ENCODE results near the gene MED9. TPM values are rescaled to one million over a fixed set of nuclear protein-coding genes. Genes with fewer than 3 reads are reported as not detected.

The MED9 gene
- total RNA-seq, 1 donor from 2014 or later = 13.8 TPM

DNA sequence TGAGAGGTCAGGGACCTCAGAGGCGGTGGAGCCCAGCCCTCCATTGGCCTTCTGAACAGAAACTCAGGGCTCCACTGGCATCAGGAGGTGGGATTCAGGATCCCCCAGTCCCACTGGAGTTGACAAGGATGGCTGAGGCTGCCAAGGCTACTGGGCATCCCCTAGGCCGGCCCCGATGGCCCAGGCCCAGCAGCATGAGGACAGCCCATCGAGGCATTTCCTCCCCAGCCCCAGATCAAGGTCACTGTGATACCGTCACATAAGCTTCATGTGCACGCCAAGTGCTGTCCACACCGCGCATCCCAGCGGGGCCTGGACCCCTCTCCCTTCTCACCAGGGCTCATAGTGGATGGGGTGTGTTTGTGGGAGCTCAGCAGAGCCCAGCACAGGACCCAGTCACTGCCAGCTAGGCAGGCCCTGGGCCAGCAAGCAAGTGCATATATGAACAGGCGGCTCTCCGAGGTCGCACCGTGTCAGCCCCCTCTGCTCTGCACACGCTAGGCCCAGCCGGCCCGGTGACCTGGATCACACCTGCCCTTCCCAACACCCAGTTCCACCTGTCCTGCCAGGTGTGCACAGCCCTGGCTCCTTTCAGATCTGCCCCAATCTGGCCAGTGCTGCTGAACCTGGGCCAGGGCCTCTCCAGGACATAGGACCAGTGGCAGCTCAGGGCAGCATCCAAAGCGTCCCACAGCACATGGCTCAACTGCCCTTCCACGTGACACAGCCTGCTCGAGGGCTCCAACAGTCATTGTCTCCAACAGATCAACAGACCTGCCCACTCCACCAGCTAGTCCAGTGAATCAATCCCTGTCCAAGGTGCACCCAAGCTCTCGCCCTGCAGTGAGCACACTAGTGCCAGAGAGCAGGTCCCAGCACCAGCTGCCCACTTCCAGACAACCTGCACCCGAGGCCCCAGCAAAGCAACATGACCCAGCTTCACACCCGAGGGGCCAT is 52.2 kb downstream of the MED9 start:
- Histone ChIP-seq H3K4me3 (no peak overlapping the region), H3K4me1 (no peaks in the 10 kb centered on the region), H3K9me3 (no peaks in the 10 kb centered on the region), H3K27ac (no peak overlapping the region), H3K27me3 (no peaks in the 10 kb centered on the region), H3K36me3 (no peaks in the 10 kb centered on the region)
- intact Hi-C loops (cut with DNase I) = no loop called here
- TF ChIP-seq, protein P1, sequence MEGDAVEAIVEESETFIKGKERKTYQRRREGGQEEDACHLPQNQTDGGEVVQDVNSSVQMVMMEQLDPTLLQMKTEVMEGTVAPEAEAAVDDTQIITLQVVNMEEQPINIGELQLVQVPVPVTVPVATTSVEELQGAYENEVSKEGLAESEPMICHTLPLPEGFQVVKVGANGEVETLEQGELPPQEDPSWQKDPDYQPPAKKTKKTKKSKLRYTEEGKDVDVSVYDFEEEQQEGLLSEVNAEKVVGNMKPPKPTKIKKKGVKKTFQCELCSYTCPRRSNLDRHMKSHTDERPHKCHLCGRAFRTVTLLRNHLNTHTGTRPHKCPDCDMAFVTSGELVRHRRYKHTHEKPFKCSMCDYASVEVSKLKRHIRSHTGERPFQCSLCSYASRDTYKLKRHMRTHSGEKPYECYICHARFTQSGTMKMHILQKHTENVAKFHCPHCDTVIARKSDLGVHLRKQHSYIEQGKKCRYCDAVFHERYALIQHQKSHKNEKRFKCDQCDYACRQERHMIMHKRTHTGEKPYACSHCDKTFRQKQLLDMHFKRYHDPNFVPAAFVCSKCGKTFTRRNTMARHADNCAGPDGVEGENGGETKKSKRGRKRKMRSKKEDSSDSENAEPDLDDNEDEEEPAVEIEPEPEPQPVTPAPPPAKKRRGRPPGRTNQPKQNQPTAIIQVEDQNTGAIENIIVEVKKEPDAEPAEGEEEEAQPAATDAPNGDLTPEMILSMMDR (IDR thresholded peaks at IDR 0.05) = no peak
- ATAC-seq (peak; percentile 20), DNase-seq (no peak)

- H3K9me3 ChIP-seq = no peaks in the 10 kb centered on the region
- H3K4me3 ChIP-seq = no peak overlapping the region
- DNase-seq (no peak), ATAC-seq (no peak)
- H3K36me3 ChIP-seq = no peaks in the 10 kb centered on the region
- H3K27ac ChIP-seq = no peak overlapping the region
- no peaks in the 10 kb centered on the region for H3K27me3 ChIP-seq
- H3K4me1 ChIP-seq = no peaks in the 10 kb centered on the region
- TF ChIP-seq, protein P1 (IDR thresholded peaks at IDR 0.05) = no peak
- intact Hi-C loops (cut with DNase I) = no loop called here
Observed at GRCh38 chr17:17531156-17531555, 54.4 kb downstream of the MED9 start.

- Histone ChIP-seq H3K36me3 (no peaks in the 10 kb centered on the region), H3K4me1 (no peaks in the 10 kb centered on the region), H3K27ac (no peak overlapping the region), H3K9me3 (no peaks in the 10 kb centered on the region), H3K27me3 (no peaks in the 10 kb centered on the region), H3K4me3 (no peak overlapping the region)
- intact Hi-C loops (cut with DNase I) = no loop called here
- ATAC-seq (no peak), DNase-seq (no peak)
- TF ChIP-seq, protein P1 (IDR thresholded peaks at IDR 0.05) = no peak
Observed at GRCh38 chr17:17532991-17533390, 56.2 kb downstream of the MED9 start.

DNA sequence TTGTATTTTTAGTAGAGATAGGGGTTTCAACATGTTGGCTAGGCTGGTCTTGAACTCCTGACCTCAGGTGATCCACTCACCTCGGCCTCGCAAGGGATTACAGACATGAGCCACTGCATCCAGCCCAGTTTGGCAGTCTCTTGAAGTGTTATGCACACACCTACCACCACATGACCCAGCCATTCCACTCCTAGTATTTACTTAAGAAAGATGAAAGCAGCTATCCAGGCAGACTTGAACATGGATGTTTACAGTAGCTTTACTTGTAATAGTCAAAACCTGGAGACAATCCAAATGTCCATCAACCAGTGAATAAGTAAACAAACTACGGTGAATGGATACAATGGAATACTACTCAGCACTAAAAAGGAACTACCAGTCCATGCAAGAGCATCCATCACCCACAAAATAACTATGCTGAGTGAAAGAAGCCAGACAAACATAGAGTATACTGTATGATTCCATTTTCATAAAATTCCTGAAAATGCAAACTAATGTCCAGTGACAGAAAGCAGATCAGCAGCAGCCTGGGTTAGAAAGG is 57.2 kb downstream of the MED9 start:
- peak; percentile 82 for ATAC-seq
- no peaks in the 10 kb centered on the region for H3K4me1 ChIP-seq
- no peaks in the 10 kb centered on the region for H3K36me3 ChIP-seq
- H3K9me3 ChIP-seq = no peaks in the 10 kb centered on the region
- H3K27me3 ChIP-seq = no peaks in the 10 kb centered on the region
- H3K4me3 ChIP-seq = no peak overlapping the region
- TF ChIP-seq, protein P1 (IDR thresholded peaks at IDR 0.05) = no peak
- intact Hi-C loops (cut with DNase I) = no loop called here
- no peak overlapping the region for H3K27ac ChIP-seq
- DNase-seq = no peak

DNA sequence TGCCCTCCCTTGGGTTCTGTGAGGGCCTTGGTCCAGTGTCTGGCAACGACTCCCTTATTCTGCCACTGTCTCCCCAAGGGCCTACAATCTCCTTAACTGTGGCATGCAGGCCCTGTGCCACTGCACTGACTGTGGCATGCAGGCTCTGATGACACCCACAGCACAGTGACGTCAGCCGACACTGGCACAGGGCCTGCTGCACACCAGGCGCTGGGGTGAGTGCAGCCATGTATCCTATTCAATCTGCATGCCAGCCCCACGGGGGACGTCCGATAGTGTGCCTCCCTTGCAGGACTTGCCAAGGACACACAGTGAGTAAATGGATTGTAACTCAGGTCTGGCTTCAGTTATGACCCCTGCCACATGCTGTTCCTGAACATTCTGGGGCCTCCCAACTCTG is 59.2 kb downstream of the MED9 start:
- no peaks in the 10 kb centered on the region for H3K9me3 ChIP-seq
- no peaks in the 10 kb centered on the region for H3K36me3 ChIP-seq
- no peak overlapping the region for H3K27ac ChIP-seq
- intact Hi-C loops (cut with DNase I) = no loop called here
- no peak overlapping the region for H3K4me3 ChIP-seq
- H3K27me3 ChIP-seq = no peaks in the 10 kb centered on the region
- TF ChIP-seq, protein P1 (IDR thresholded peaks at IDR 0.05) = no peak
- H3K4me1 ChIP-seq = peaks cover 4% of the 10 kb centered on the region
- peak; percentile 83 for DNase-seq
- peak; percentile 75 for ATAC-seq

All from upper lobe of right lung (tissue), 1 donor.